Lower leg skin (tissue), 4 donors: ENCODE measurements around the gene POLA1. TPM values are rescaled to one million over a fixed set of nuclear protein-coding genes. Genes with fewer than 3 reads are reported as not detected.

Source experiments
- DNase-seq, 2 donors: peaks; one replicate each; pipeline ENCODE4 v3.0.0-alpha.2; 2019; ENCODE audit warnings: low spot score in 2 of 2
- H3K4me3 ChIP-seq: fragments of 200-600 bp; sonication (generic); 2 replicates; pipeline ENCODE4 v1.5.1; 2017; ENCODE audit warnings: mild to moderate bottlenecking, low read depth; ENCODE audit not compliant: poor library complexity, severe bottlenecking
- CTCF ChIP-seq, 3 donors: fragments of 450-650 bp; IDR thresholded peaks; one replicate each; pipeline ENCODE4 v1.5.1; 2016; ENCODE audit warnings: antibody characterized with exemption in 3 of 3, mild to moderate bottlenecking in 3 of 3, moderate library complexity in 2 of 3
- POLR2A ChIP-seq, 2 donors: fragments of 450-650 bp; IDR thresholded peaks; one replicate each; pipeline ENCODE4 v1.6.1; 2016 to 2017; ENCODE audit warnings: antibody characterized with exemption in 2 of 2, mild to moderate bottlenecking in 1 of 2, moderate library complexity in 1 of 2
- WGBS, 2 donors: methylation state at CpG; one replicate each; pipeline ENCODE4 v1.1.5; 2018; 5-methylcytosine and 5-hydroxymethylcytosine counted together
- intact Hi-C: fragments of 100-400 bp; cut with DNase I; formaldehyde crosslinking; loops from one replicate; pipeline ENCODE4 v1.15.0; 2023; ENCODE audit warnings: low total_unique reads
- total RNA-seq, 4 donors: library from RNA; depleted of rRNA; stranded (reverse); fragments of >200 nt; gene quantifications; one replicate each; pipeline ENCODE4 v1.1.0, GENCODE V29; 2016

The POLA1 gene
- total RNA-seq, 4 donors from 2014 or later, result 7.1 to 12.5 (median 8.1) TPM

GRCh38 chrX:24985120-24985519, 291.4 kb downstream of the POLA1 start:
- TF ChIP-seq POLR2A (IDR thresholded peaks at IDR 0.05), result no peak
- intact Hi-C loops, result no loop called here
- no peak overlapping the region for H3K4me3 ChIP-seq
- DNase-seq, result no peak
- WGBS, 2 donors, result 78 to 92% methylated on average over 1 of the region's 1 CpG

- intact Hi-C loops, result no loop called here
- TF ChIP-seq CTCF (IDR thresholded peaks at IDR 0.05), result no peak
- TF ChIP-seq POLR2A (IDR thresholded peaks at IDR 0.05), result no peak
- WGBS, 2 donors, result 61 to 93% methylated on average over 4 of the region's 4 CpGs
Observed at GRCh38 chrX:24987731-24988130, 294.0 kb downstream of the POLA1 start.

GRCh38 chrX:24988314-24988713, 294.6 kb downstream of the POLA1 start:
- no peak for TF ChIP-seq POLR2A (IDR thresholded peaks at IDR 0.05)
- no peak for TF ChIP-seq CTCF (IDR thresholded peaks at IDR 0.05)
- no peak for DNase-seq
- intact Hi-C loops, result no loop called here
- no peak overlapping the region for H3K4me3 ChIP-seq
- 70 to 75% methylated on average over 4 of the region's 4 CpGs for WGBS, 2 donors

More at GRCh38 chrX:24987731-24988130, 294.0 kb downstream of the POLA1 start:
- no peak overlapping the region for H3K4me3 ChIP-seq
- DNase-seq, result no peak

- DNase-seq, result no peak
- 63 to 93% methylated on average over 8 of the region's 8 CpGs for WGBS, 2 donors
- no peak overlapping the region for H3K4me3 ChIP-seq
- TF ChIP-seq CTCF (IDR thresholded peaks at IDR 0.05) (no peak), POLR2A (IDR thresholded peaks at IDR 0.05) (no peak)
- intact Hi-C loops, result no loop called here
Observed at GRCh38 chrX:24990535-24990934, 296.8 kb downstream of the POLA1 start.

- no peak overlapping the region for H3K4me3 ChIP-seq
- no peak for TF ChIP-seq POLR2A (IDR thresholded peaks at IDR 0.05)
- TF ChIP-seq CTCF (IDR thresholded peaks at IDR 0.05), result no peak
- no peak for DNase-seq
- 71 to 92% methylated on average over 8 of the region's 8 CpGs for WGBS, 2 donors
- intact Hi-C loops, result no loop called here
Observed at GRCh38 chrX:24993879-24994278, 300.2 kb downstream of the POLA1 start.

GRCh38 chrX:24996096-24996709, 302.5 kb downstream of the POLA1 start:
- no peak overlapping the region for H3K4me3 ChIP-seq
- no peak for DNase-seq
- TF ChIP-seq POLR2A (IDR thresholded peaks at IDR 0.05) (no peak), CTCF (IDR thresholded peaks at IDR 0.05) (no peak)
- 63 to 80% methylated on average over 5 of the region's 5 CpGs for WGBS, 2 donors
- intact Hi-C loops, result no loop called here
